Stomach smooth muscle (tissue), 2 donors: Measurements from ENCODE around the gene ESPN.
"Not testable (repeated sequence)": the region's sequence is repeated elsewhere in the genome, so short reads cannot be mapped to it uniquely, and the experiment has no call there.

Source experiments
- H3K27ac ChIP-seq: one replicate; pipeline ENCODE4 v1.7.0; 2013; ENCODE audit warnings: mild to moderate bottlenecking, low read length, inconsistent platforms
- H3K27me3 ChIP-seq, 2 donors: one replicate each; pipeline ENCODE4 v1.7.0; 2013; ENCODE audit warnings: low read length in 2 of 2; ENCODE audit not compliant: insufficient read depth in 2 of 2, control insufficient read depth in 1 of 2
- H3K36me3 ChIP-seq, 2 donors: one replicate each; pipeline ENCODE4 v1.7.0; 2013; ENCODE audit warnings: low read length in 2 of 2; ENCODE audit not compliant: control insufficient read depth in 2 of 2, insufficient read depth in 2 of 2
- H3K4me1 ChIP-seq: one replicate; pipeline ENCODE4 v1.7.0; 2013; ENCODE audit warnings: low read length; ENCODE audit not compliant: control insufficient read depth, insufficient read depth
- H3K4me3 ChIP-seq, 2 donors: one replicate each; pipeline ENCODE4 v1.7.0; 2013; ENCODE audit warnings: low read length in 2 of 2
- H3K9ac ChIP-seq, 2 donors: one replicate each; pipeline ENCODE4 v1.7.0; 2013; ENCODE audit warnings: low read length in 2 of 2, mild to moderate bottlenecking in 1 of 2
- H3K9me3 ChIP-seq, 2 donors: one replicate each; pipeline ENCODE4 v1.7.0; 2013; ENCODE audit warnings: low read length in 2 of 2; ENCODE audit not compliant: control insufficient read depth in 2 of 2
- donor health status: healthy.
- donor health status: Pancreatic carcinoma.

ESPN gene

GRCh38 chr1:6428453-6428852 lies 3.9 kb downstream of the ESPN start:
- H3K27ac ChIP-seq, H3K36me3 ChIP-seq, H3K4me1 ChIP-seq, H3K9ac ChIP-seq, H3K9me3 ChIP-seq, H3K4me3 ChIP-seq: not testable (repeated sequence)
- peaks cover 40 to 41% of the 10 kb centered on the region in 2 donors for H3K27me3 ChIP-seq

GRCh38 chr1:6429660-6430411 lies 5.3 kb downstream of the ESPN start:
- not testable (repeated sequence) for H3K4me1 ChIP-seq
- H3K27me3 ChIP-seq = peaks cover 29 to 31% of the 10 kb centered on the region in 2 donors

GRCh38 chr1:6431645-6432579 lies 7.3 kb downstream of the ESPN start:
- peaks cover 10 to 18% of the 10 kb centered on the region in 2 donors for H3K27me3 ChIP-seq
- H3K36me3 ChIP-seq, H3K4me3 ChIP-seq, H3K27ac ChIP-seq, H3K9ac ChIP-seq, H3K9me3 ChIP-seq, H3K4me1 ChIP-seq: not testable (repeated sequence)

More at GRCh38 chr1:6429660-6430411, 5.3 kb downstream of the ESPN start:
- not testable (repeated sequence) for H3K36me3 ChIP-seq, H3K9me3 ChIP-seq, H3K4me3 ChIP-seq, H3K27ac ChIP-seq, H3K9ac ChIP-seq

- Histone ChIP-seq H3K27ac (no peak overlapping the region), H3K36me3 (no peaks in the 10 kb centered on the region), H3K9me3 (no peaks in the 10 kb centered on the region), H3K27me3 (peaks cover 12 to 14% of the 10 kb centered on the region in 2 donors), H3K9ac (no peak overlapping the region), H3K4me1 (no peaks in the 10 kb centered on the region), H3K4me3 (no peak overlapping the region)
These were observed 9.6 kb downstream of the ESPN start for GRCh38 chr1:6434186-6434585.

DNA sequence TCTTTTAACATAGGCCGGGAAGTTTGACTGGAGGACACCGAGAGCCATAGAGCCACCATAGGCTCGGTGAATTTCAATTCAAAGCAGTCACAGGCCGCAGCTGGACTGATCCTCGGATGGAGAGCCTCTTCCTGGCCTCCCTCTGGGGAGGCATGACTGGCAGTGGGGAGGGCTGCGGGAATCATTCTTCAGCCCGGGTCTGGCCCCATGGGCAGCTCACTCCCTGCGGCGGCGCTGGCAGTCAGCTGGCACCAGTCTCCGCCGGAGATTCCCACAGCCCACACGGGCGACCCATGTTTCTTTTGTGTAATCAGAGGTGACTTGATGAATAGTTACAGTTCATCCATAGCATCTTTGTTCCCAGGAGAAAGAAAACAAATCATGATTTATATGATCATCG lies 10.6 kb downstream of the ESPN start:
- Histone ChIP-seq H3K9me3 (no peaks in the 10 kb centered on the region), H3K4me3 (no peak overlapping the region), H3K27ac (no peak overlapping the region), H3K4me1 (no peaks in the 10 kb centered on the region), H3K36me3 (no peaks in the 10 kb centered on the region), H3K27me3 (peaks cover 16 to 19% of the 10 kb centered on the region in 2 donors), H3K9ac (no peak overlapping the region)

DNA sequence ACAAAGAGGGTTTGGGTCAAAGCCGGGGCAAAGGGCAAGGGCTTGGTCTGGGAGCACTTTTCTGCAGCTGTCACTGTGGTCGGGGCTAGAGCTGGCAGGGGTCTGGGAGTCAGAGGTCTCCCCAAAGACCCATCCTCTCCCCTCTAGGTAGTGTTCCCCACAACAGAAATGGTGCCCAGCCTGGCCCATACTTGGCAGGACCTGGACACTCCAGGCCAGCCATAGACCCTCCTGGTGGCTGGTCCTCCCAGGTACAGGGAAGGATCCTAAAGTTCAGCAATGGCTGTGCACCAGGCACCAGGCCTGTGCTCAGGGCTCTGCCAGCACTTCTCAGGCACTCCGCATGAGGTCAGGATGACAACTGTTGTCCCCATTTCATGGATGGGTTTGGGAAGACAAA lies 11.0 kb downstream of the ESPN start:
- Histone ChIP-seq H3K36me3 (no peaks in the 10 kb centered on the region), H3K9me3 (no peaks in the 10 kb centered on the region), H3K27ac (no peak overlapping the region), H3K4me1 (peaks cover under 1% of the 10 kb centered on the region), H3K27me3 (peaks cover 14 to 19% of the 10 kb centered on the region in 2 donors), H3K4me3 (no peak overlapping the region), H3K9ac (no peak overlapping the region)

DNA sequence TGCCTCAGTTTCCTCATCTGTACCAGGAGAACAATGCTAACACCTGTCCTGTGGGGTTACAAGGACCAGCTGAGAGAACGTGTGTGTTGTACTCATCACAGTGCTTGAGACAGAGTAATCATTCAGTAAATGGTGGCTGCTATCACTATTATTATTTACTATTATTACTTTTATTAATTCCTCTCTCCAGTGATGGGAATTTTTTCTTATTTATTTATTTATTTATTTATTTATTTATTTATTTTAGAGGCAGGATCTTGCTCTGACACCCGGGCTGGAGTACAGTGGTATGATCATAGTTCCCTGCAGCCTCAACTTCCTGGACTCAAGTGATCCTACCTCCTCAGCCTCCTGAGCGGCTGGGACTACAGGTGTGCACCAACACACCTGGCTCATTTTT lies 11.7 kb downstream of the ESPN start:
- not testable (repeated sequence) for H3K9me3 ChIP-seq, H3K27ac ChIP-seq, H3K4me1 ChIP-seq, H3K4me3 ChIP-seq, H3K9ac ChIP-seq, H3K36me3 ChIP-seq
- peaks cover 20 to 21% of the 10 kb centered on the region in 2 donors for H3K27me3 ChIP-seq

DNA sequence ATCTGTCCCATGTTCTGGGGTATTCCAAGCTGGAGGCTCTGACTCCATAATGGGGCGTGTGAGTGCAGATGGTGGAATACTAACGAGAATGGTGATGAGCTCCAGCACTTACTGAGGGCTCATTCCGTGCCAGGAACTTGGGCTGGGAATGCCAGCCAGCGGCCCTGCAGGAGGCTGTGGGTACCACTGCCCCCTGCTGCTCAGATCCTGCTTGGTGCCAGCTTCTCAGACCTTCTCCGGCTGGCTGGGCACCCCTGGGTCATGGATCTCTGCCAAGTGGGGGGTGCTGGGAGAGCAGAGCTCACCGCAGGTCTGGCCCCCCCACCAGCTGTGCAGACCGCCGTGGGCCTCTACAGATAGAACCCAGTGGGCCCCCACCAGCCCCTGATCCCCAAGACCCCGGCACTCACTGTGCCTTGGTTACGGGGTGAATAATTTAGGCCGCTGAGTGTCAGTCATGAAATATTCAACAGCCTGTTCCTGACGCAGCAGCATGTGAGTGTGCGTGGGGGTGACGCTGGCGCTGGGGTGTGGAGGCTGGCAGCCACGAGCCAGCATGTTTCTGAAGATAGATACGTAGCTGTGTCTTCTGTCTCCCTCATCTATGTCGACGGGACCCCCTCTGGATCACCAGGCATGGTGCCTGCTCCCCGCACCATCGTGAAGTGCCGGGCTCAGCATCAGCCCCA lies 12.6 kb downstream of the ESPN start:
- H3K27ac ChIP-seq, H3K9ac ChIP-seq: not testable (repeated sequence)
- peaks cover 24 to 26% of the 10 kb centered on the region in 2 donors for H3K27me3 ChIP-seq

GRCh38 chr1:6438047-6438525 lies 13.5 kb downstream of the ESPN start:
- Histone ChIP-seq H3K9ac (no peak overlapping the region), H3K27ac (no peak overlapping the region), H3K9me3 (no peaks in the 10 kb centered on the region), H3K4me1 (peaks cover 2% of the 10 kb centered on the region), H3K36me3 (no peaks in the 10 kb centered on the region), H3K27me3 (peaks cover 24 to 26% of the 10 kb centered on the region in 2 donors), H3K4me3 (no peak overlapping the region)

More for the DNA sequence above, 12.6 kb downstream of the ESPN start:
- not testable (repeated sequence) for H3K9me3 ChIP-seq, H3K36me3 ChIP-seq, H3K4me1 ChIP-seq, H3K4me3 ChIP-seq
